Endothelial cell of umbilical vein (primary cell): ENCODE measurements around the gene TMEM59L. TPM values are rescaled to one million over a fixed set of nuclear protein-coding genes. Genes with fewer than 3 reads are reported as not detected.

ENCODE experiments used
- BruUV-seq: library from RNA; stranded (reverse); fragments of 400-500 nt; replicated peaks from 2 replicates; lab custom pipeline; 2021; lab: Mats Ljungman, UMichigan
- CTCF ChIA-PET: fragments of 300-600, 350-600 bp; sonication (Branson Sonifier 250); formaldehyde crosslinking; loops from one replicate; lab custom pipeline; 2021; ENCODE audit warnings: antibody characterized with exemption, inconsistent platforms; lab: Charles Lee
- POLR2A ChIA-PET: fragments of 300-600, 350-600 bp; sonication (Branson Sonifier 250); formaldehyde crosslinking; loops from one replicate; lab custom pipeline; 2021; ENCODE audit warnings: antibody characterized with exemption, inconsistent platforms; lab: Charles Lee
- DNase-seq: peaks from one replicate; pipeline ENCODE4 v3.0.0-alpha.2; 2011; ENCODE audit warnings: low read depth, low spot score
- FAIRE-seq: peaks from 2 replicates; lab custom pipeline; 2011; peaks lifted over from hg19 to GRCh38; lab: Jason Lieb, UNC
- H2AFZ ChIP-seq: 2 replicates; pipeline ENCODE4 v1.6.0; 2012; ENCODE audit warnings: low read depth, low read length, control low read depth, inconsistent platforms
- H3K27ac ChIP-seq: 2 replicates; pipeline ENCODE4 v1.5.1; 2011; ENCODE audit warnings: low read depth, mild to moderate bottlenecking, control low read depth, low read length, moderate library complexity; ENCODE audit not compliant: insufficient read depth
- H3K27me3 ChIP-seq, 2 experiments: 2 replicates each; pipeline versions ENCODE4 v1.6.0 to v1.6.1; 2011; ENCODE audit warnings: low read length in 2 of 2, mixed read lengths in 1 of 2; ENCODE audit not compliant: control insufficient read depth in 2 of 2, insufficient read depth in 2 of 2
- H3K36me3 ChIP-seq, 2 experiments: 2 replicates in 1 of 2; 3 replicates in 1 of 2; pipeline ENCODE4 v1.5.1; 2011; ENCODE audit warnings: low read length in 2 of 2, mild to moderate bottlenecking in 1 of 2, moderate library complexity in 1 of 2; ENCODE audit not compliant: control insufficient read depth in 2 of 2, insufficient read depth in 2 of 2; ENCODE audit errors: extremely low read depth in 1 of 2
- H3K4me1 ChIP-seq: 3 replicates; pipeline ENCODE4 v1.5.1; 2011; ENCODE audit warnings: mild to moderate bottlenecking, low read length; ENCODE audit not compliant: control insufficient read depth, insufficient read depth; ENCODE audit errors: extremely low read depth
- H3K4me2 ChIP-seq: 2 replicates; pipeline ENCODE4 v1.6.1; 2011; ENCODE audit warnings: low read length, control low read depth, mixed read lengths; ENCODE audit not compliant: insufficient read depth
- H3K4me3 ChIP-seq, 3 experiments: fragments of 200-600 bp in 1 of 3; sonication (generic), shearing (Covaris generic) in 1 of 3; replicated peaks in 1 of 3; 2 replicates each; pipeline ENCODE4 v1.5.1; 2011 to 2016; ENCODE audit warnings: control low read depth in 3 of 3, low read length in 3 of 3, mild to moderate bottlenecking in 2 of 3, inconsistent platforms in 1 of 3, low read depth in 1 of 3, moderate library complexity in 1 of 3; ENCODE audit not compliant: insufficient read depth in 1 of 3
- H3K79me2 ChIP-seq: 2 replicates; pipeline ENCODE4 v1.6.0; 2012; ENCODE audit warnings: low read length, inconsistent platforms; ENCODE audit not compliant: control insufficient read depth, insufficient read depth
- H3K9ac ChIP-seq: replicated peaks from 2 replicates; pipeline ENCODE3; 2011; ENCODE audit warnings: low read length, control low read depth; ENCODE audit not compliant: insufficient read depth; ENCODE audit errors: extremely low read depth
- H3K9me1 ChIP-seq: replicated peaks from 3 replicates; pipeline ENCODE4 v1.6.0; 2011; ENCODE audit warnings: mild to moderate bottlenecking, low read length; ENCODE audit not compliant: control insufficient read depth, insufficient read depth; ENCODE audit errors: extremely low read depth
- H3K9me3 ChIP-seq: replicated peaks from 2 replicates; pipeline ENCODE4 v1.5.1; 2012; ENCODE audit warnings: low read length, inconsistent platforms; ENCODE audit not compliant: control insufficient read depth, insufficient read depth
- H4K20me1 ChIP-seq: replicated peaks from 2 replicates; pipeline ENCODE3; 2011; ENCODE audit warnings: mild to moderate bottlenecking, low read length; ENCODE audit not compliant: control insufficient read depth, insufficient read depth; ENCODE audit errors: extremely low read depth
- CTCF ChIP-seq, 2 donors: IDR thresholded peaks; 1 replicate in 1 of 2; 2 replicates in 1 of 2; pipeline ENCODE4 v1.5.1; 2011; ENCODE audit warnings: low read length in 2 of 2, mild to moderate bottlenecking in 2 of 2, moderate library complexity in 2 of 2, control low read depth in 1 of 2, inconsistent platforms in 1 of 2, low read depth in 1 of 2; ENCODE audit not compliant: insufficient read depth in 1 of 2; ENCODE audit errors: extremely low read depth in 1 of 2
- EZH2 ChIP-seq: IDR thresholded peaks from 2 replicates; pipeline ENCODE4 v1.6.1; 2012; ENCODE audit warnings: borderline replicate concordance, low read depth, mild to moderate bottlenecking, moderate library complexity, low read length, inconsistent platforms; ENCODE audit not compliant: severe bottlenecking
- FOS ChIP-seq: IDR thresholded peaks from 2 replicates; pipeline ENCODE4 v1.6.1; 2011; ENCODE audit warnings: mild to moderate bottlenecking, low read length, moderate library complexity, borderline replicate concordance; ENCODE audit not compliant: insufficient read depth
- GATA2 ChIP-seq: IDR thresholded peaks from 2 replicates; pipeline ENCODE4 v1.7.0; 2011; ENCODE audit warnings: low read depth, mild to moderate bottlenecking, moderate library complexity, mixed read lengths, low read length; ENCODE audit not compliant: insufficient read length, insufficient read depth
- JUN ChIP-seq: IDR thresholded peaks from 2 replicates; pipeline ENCODE4 v1.6.1; 2011; ENCODE audit warnings: borderline replicate concordance, low read depth; ENCODE audit not compliant: insufficient read length, insufficient read depth
- MAX ChIP-seq: IDR thresholded peaks from 2 replicates; pipeline ENCODE4 v1.6.1; 2011; ENCODE audit not compliant: insufficient read depth, insufficient read length
- MYC ChIP-seq: IDR thresholded peaks from one replicate; pipeline ENCODE4 v1.6.1; 2011; ENCODE audit warnings: mild to moderate bottlenecking, low read depth, low read length
- POLR2A ChIP-seq: IDR thresholded peaks from 2 replicates; pipeline ENCODE4 v1.6.1; 2012; ENCODE audit warnings: low read depth, mild to moderate bottlenecking, control low read depth, low read length
- POLR2AphosphoS5 ChIP-seq: IDR thresholded peaks from 2 replicates; pipeline ENCODE4 v1.6.1; 2012; ENCODE audit warnings: low read depth, mild to moderate bottlenecking, control low read depth, low read length, moderate library complexity; ENCODE audit not compliant: insufficient read depth
- dilution Hi-C: fragments of 300-500 bp; cut with MboI; formaldehyde crosslinking; loops from one replicate; pipeline ENCODE4 v1.15.0; 2019; ENCODE audit warnings: low sequenced_read_pairs; ENCODE audit not compliant: extremely low pct_ligation_motif_present
- intact Hi-C: fragments of 100-400 bp; cut with micrococcal nuclease; formaldehyde crosslinking; loops from one replicate; pipeline ENCODE4 v1.10.0; 2022
- polyA plus RNA-seq, 4 experiments: library from polyadenylated mRNA; depleted of rRNA in 3 of 4; stranded (reverse) in 3 of 4; unstranded in 1 of 4; fragments of >200 nt; gene quantifications; 2 replicates each; pipeline versions ENCODE4 v1.2.1 to v1.2.3, GENCODE V29; 2011 to 2012; ENCODE audit warnings: missing spikeins in 1 of 4
- total RNA-seq: library from RNA; stranded (reverse); gene quantifications from 2 replicates; pipeline ENCODE4 v1.2.3, GENCODE V29; 2021

The TMEM59L gene
- total and polyA plus RNA-seq, 2 donors (not counting 3 experiments of a cell fraction or from before 2014, with no cell fraction given) = 0.43 to 0.97 TPM

GRCh38 chr19:18660051-18660910 is 47.6 kb downstream of the TMEM59L start:
- H3K79me2 ChIP-seq = no peaks in the 10 kb centered on the region
- dilution Hi-C loops (no loop called here), intact Hi-C loops (loop anchor here (1.0 kb wide), 1 partner anchor 10 kb away; no protein-coding TSS in a partner anchor)
- no peak overlapping the region for H3K4me2 ChIP-seq
- H3K9me1 ChIP-seq = no peaks in the 10 kb centered on the region
- FAIRE-seq (no peak), DNase-seq (no peak)
- no peaks in the 10 kb centered on the region for H4K20me1 ChIP-seq
- no peak overlapping the region for H3K4me3 ChIP-seq
- H3K36me3 ChIP-seq = no peaks in the 10 kb centered on the region
- POLR2A ChIA-PET = no interaction called here
- peaks cover 3% of the 10 kb centered on the region for H3K4me1 ChIP-seq
- H3K27me3 ChIP-seq = no peaks in the 10 kb centered on the region
- CTCF ChIA-PET = interaction anchor here (0.9 to 1.5 kb wide), 4 partner anchors 12 to 187 kb away, joined by 3 to 7 read pairs (median 4); no protein-coding TSS in a partner anchor
- BruUV-seq = no TSS peak
- H3K9ac ChIP-seq = no peak overlapping the region
- H2AFZ ChIP-seq = no peak overlapping the region
- H3K9me3 ChIP-seq = no peaks in the 10 kb centered on the region
- TF ChIP-seq MYC (no peak), POLR2A (no peak), CTCF (IDR thresholded peaks at IDR 0.05; ENCODE audit: extremely low read depth in 1 of 2, insufficient read depth in 1 of 2, low read depth in 1 of 2, low read length in 2 of 2) (no peak), JUN (no peak), EZH2 (no peak), FOS (no peak), POLR2AphosphoS5 (no peak), GATA2 (no peak), MAX (no peak)
- no peak overlapping the region for H3K27ac ChIP-seq
